H9 (cell line): ENCODE data around the gene TBXAS1. TPM values are rescaled to one million over a fixed set of nuclear protein-coding genes. Genes with fewer than 3 reads are reported as not detected.

Source experiments
- DNase-seq: peaks from one replicate; pipeline ENCODE4 v3.0.0-alpha.2; 2017
- H2AFZ ChIP-seq: one replicate; pipeline ENCODE4 v1.6.1; 2013; ENCODE audit warnings: mild to moderate bottlenecking, low read length, control low read depth, moderate library complexity
- H2AK5ac ChIP-seq: 2 replicates; pipeline ENCODE4 v1.6.1; 2013; ENCODE audit warnings: low read length, control low read depth, mixed read lengths; ENCODE audit not compliant: insufficient read length
- H2BK120ac ChIP-seq: one replicate; pipeline ENCODE4 v1.6.1; 2013; ENCODE audit warnings: low read depth, mild to moderate bottlenecking, low read length, control low read depth, inconsistent platforms; ENCODE audit not compliant: poor library complexity, severe bottlenecking
- H2BK12ac ChIP-seq: 2 replicates; pipeline ENCODE4 v1.6.1; 2013; ENCODE audit warnings: low read length, control low read depth, mixed read lengths, low read depth; ENCODE audit not compliant: insufficient read length
- H2BK15ac ChIP-seq: 2 replicates; pipeline ENCODE4 v1.6.1; 2013; ENCODE audit warnings: low read depth, low read length, control low read depth
- H2BK20ac ChIP-seq: one replicate; pipeline ENCODE4 v1.6.1; 2013; ENCODE audit warnings: low read depth, mild to moderate bottlenecking, low read length, control low read depth, inconsistent platforms; ENCODE audit not compliant: poor library complexity, severe bottlenecking
- H2BK5ac ChIP-seq: 2 replicates; pipeline ENCODE4 v1.6.1; 2013; ENCODE audit warnings: low read length, control low read depth, mixed read lengths; ENCODE audit not compliant: insufficient read length
- H3K14ac ChIP-seq: 2 replicates; pipeline ENCODE4 v1.6.1; 2013; ENCODE audit warnings: low read length, control low read depth; ENCODE audit not compliant: insufficient read depth
- H3K18ac ChIP-seq: 2 replicates; pipeline ENCODE4 v1.6.1; 2013; ENCODE audit warnings: low read depth, mild to moderate bottlenecking, mixed read lengths, low read length, control low read depth; ENCODE audit not compliant: insufficient read length
- H3K23ac ChIP-seq: 2 replicates; pipeline ENCODE4 v1.6.1; 2013; ENCODE audit warnings: low read length, control low read depth, mixed read lengths, low read depth; ENCODE audit not compliant: insufficient read length
- H3K23me2 ChIP-seq: 2 replicates; pipeline ENCODE4 v1.6.1; 2013; ENCODE audit warnings: low read depth, mild to moderate bottlenecking, mixed read lengths, low read length, control low read depth; ENCODE audit not compliant: insufficient read length, poor library complexity, severe bottlenecking
- H3K27ac ChIP-seq: 2 replicates; pipeline ENCODE4 v1.5.1; 2013; ENCODE audit warnings: low read length, control low read depth, mixed read lengths, low read depth; ENCODE audit not compliant: insufficient read length
- H3K27me3 ChIP-seq: 2 replicates; pipeline ENCODE4 v1.6.1; 2013; ENCODE audit warnings: low read length, control low read depth, inconsistent platforms; ENCODE audit not compliant: insufficient read depth
- H3K4ac ChIP-seq: 2 replicates; pipeline ENCODE4 v1.6.1; 2013; ENCODE audit warnings: low read depth, mild to moderate bottlenecking, control low read depth, inconsistent platforms, low read length, moderate library complexity
- H3K4me1 ChIP-seq: 2 replicates; pipeline ENCODE4 v1.6.1; 2013; ENCODE audit warnings: low read length, control low read depth, inconsistent platforms; ENCODE audit not compliant: insufficient read depth
- H3K4me2 ChIP-seq: 2 replicates; pipeline ENCODE4 v1.6.1; 2013; ENCODE audit warnings: low read length, control low read depth, mixed read lengths; ENCODE audit not compliant: insufficient read length, insufficient read depth
- H3K56ac ChIP-seq: 2 replicates; pipeline ENCODE4 v1.6.1; 2013; ENCODE audit warnings: low read depth, mild to moderate bottlenecking, mixed read lengths, low read length, control low read depth; ENCODE audit not compliant: insufficient read length
- H3K79me1 ChIP-seq: 2 replicates; pipeline ENCODE4 v1.6.1; 2013; ENCODE audit warnings: low read depth, mild to moderate bottlenecking, moderate library complexity, low read length, control low read depth, inconsistent platforms; ENCODE audit not compliant: insufficient read depth, poor library complexity, severe bottlenecking
- H3K79me2 ChIP-seq: 2 replicates; pipeline ENCODE4 v1.6.1; 2013; ENCODE audit warnings: low read length, control low read depth, inconsistent platforms; ENCODE audit not compliant: insufficient read depth
- H3K9ac ChIP-seq: 2 replicates; pipeline ENCODE4 v1.6.1; 2013; ENCODE audit warnings: low read length, control low read depth, mixed read lengths; ENCODE audit not compliant: insufficient read length; ENCODE audit errors: extremely low read depth
- H3K9me3 ChIP-seq: one replicate; pipeline ENCODE4 v1.6.1; 2013; ENCODE audit warnings: low read depth, low read length, inconsistent platforms; ENCODE audit not compliant: control insufficient read depth
- H3T11ph ChIP-seq: one replicate; pipeline ENCODE4 v1.6.1; 2013; ENCODE audit warnings: mild to moderate bottlenecking, low read length, control low read depth, inconsistent platforms
- H4K20me1 ChIP-seq: one replicate; pipeline ENCODE4 v1.6.1; 2013; ENCODE audit not compliant: control insufficient read depth, insufficient read length, insufficient read depth
- H4K5ac ChIP-seq: 2 replicates; pipeline ENCODE4 v1.6.1; 2013; ENCODE audit warnings: low read depth, mild to moderate bottlenecking, mixed read lengths, low read length, control low read depth; ENCODE audit not compliant: insufficient read length
- H4K8ac ChIP-seq: replicated peaks from 2 replicates; pipeline ENCODE4 v1.6.1; 2013; ENCODE audit warnings: low read length, control low read depth, mixed read lengths, low read depth; ENCODE audit not compliant: insufficient read length
- H4K91ac ChIP-seq: 2 replicates; pipeline ENCODE4 v1.6.1; 2013; ENCODE audit warnings: low read depth, mild to moderate bottlenecking, moderate library complexity, mixed read lengths, low read length, control low read depth; ENCODE audit not compliant: insufficient read length
- H3K27ac Mint-ChIP-seq, 3 experiments: 2 replicates in 2 of 3; 3 replicates in 1 of 3; pipeline ENCODE4 v1.8.0; 2020 to 2021; ENCODE audit warnings: mixed read lengths in 3 of 3, mild to moderate bottlenecking in 1 of 3, moderate library complexity in 1 of 3
- H3K27me3 Mint-ChIP-seq: 2 replicates; pipeline ENCODE4 v1.8.0; 2021; ENCODE audit warnings: low read depth, mild to moderate bottlenecking, moderate library complexity, mixed read lengths
- H3K36me3 Mint-ChIP-seq, 3 experiments: 2 replicates in 2 of 3; 3 replicates in 1 of 3; pipeline ENCODE4 v1.8.0; 2020 to 2021; ENCODE audit warnings: low read depth in 3 of 3, mixed read lengths in 3 of 3; ENCODE audit not compliant: insufficient read depth in 1 of 3
- H3K4me1 Mint-ChIP-seq, 2 experiments: 2 replicates each; pipeline ENCODE4 v1.8.0; 2020; ENCODE audit warnings: mixed read lengths in 2 of 2
- H3K4me3 Mint-ChIP-seq, 2 experiments: 2 replicates in 1 of 2; 3 replicates in 1 of 2; pipeline ENCODE4 v1.8.0; 2020 to 2021; ENCODE audit warnings: mild to moderate bottlenecking in 2 of 2, mixed read lengths in 2 of 2, moderate library complexity in 1 of 2
- H3K9me3 Mint-ChIP-seq, 2 experiments: 2 replicates in 1 of 2; 3 replicates in 1 of 2; pipeline ENCODE4 v1.8.0; 2020; ENCODE audit warnings: mild to moderate bottlenecking in 2 of 2, mixed read lengths in 2 of 2, moderate library complexity in 1 of 2
- CTCF ChIP-seq: fragments of 200-600 bp; sonication (generic); conservative IDR thresholded peaks from 3 replicates; pipeline ENCODE4 v1.8.0; 2021; ENCODE audit warnings: antibody characterized with exemption, mild to moderate bottlenecking
- WGBS: extraction: QIAGEN DNeasy Blood & Tissue Kit; methylation state at CpG from one replicate; pipeline ENCODE4 v1.1.7; 2013; ENCODE audit warnings: missing lambda C conversion rate, low lambda C conversion rate, mixed read lengths; ENCODE audit not compliant: insufficient read length; ENCODE audit errors: extremely low coverage; 5-methylcytosine and 5-hydroxymethylcytosine counted together
- total RNA-seq: library from RNA; stranded (reverse); gene quantifications from 2 replicates; pipeline ENCODE4 v1.2.1, GENCODE V29; 2021

TBXAS1 gene
- total RNA-seq, 1 experiment from 2014 or later, result 0.39 TPM

DNA sequence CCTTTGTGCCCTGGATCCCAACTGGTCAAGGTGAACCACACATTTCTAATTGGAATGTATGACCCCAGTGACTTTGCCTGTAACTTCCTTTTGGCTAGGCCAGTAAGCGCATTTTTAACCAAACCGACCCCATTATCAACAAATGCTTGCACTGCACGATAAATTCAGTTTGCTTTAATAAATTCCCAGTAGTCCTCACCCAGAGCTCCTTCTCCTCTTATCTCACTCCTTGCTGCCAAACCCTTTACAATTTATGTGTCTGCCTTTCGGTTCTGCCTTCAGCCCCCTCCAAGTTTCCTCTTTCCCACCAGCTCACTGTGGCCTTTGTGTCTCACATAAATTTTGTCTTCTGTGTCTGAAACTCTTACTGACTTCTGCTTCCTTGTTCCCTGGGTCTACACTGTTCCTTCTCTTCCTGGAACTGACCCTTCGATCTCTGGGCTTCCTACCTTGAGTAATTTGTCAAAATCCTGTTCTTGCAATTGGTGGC is 59.0 kb downstream of the TBXAS1 start:
- H3K9ac ChIP-seq, result no peak overlapping the region
- H3K27me3 Mint-ChIP-seq, result no peaks in the 10 kb centered on the region; the same call in 1 of the 2 replicates
- WGBS, result no CpG with 5 or more reads among the region's 5 CpGs

More for the DNA sequence above, 59.0 kb downstream of the TBXAS1 start:
- Histone ChIP-seq H2BK12ac (no peak overlapping the region), H4K91ac (no peak overlapping the region), H2BK20ac (no peak overlapping the region), H3K27me3 (no peaks in the 10 kb centered on the region), H4K20me1 (no peaks in the 10 kb centered on the region), H2BK15ac (no peak overlapping the region), H3K79me2 (no peaks in the 10 kb centered on the region), H3K4ac (no peak overlapping the region), H3K4me2 (no peak overlapping the region), H4K8ac (no peak overlapping the region), H3T11ph (no peak overlapping the region), H3K23ac (no peak overlapping the region), H2BK120ac (no peak overlapping the region), H3K23me2 (no peaks in the 10 kb centered on the region), H3K9me3 (no peaks in the 10 kb centered on the region), H2AK5ac (no peak overlapping the region), H3K79me1 (no peaks in the 10 kb centered on the region), H3K14ac (no peak overlapping the region), H3K4me1 (no peaks in the 10 kb centered on the region), H3K18ac (no peak overlapping the region), H3K27ac (no peak overlapping the region), H2AFZ (no peak overlapping the region), H3K56ac (no peak overlapping the region), H4K5ac (no peak overlapping the region), H2BK5ac (no peak overlapping the region)
- Mint-ChIP-seq H3K4me3 (no peak overlapping the region), H3K27ac (no peak overlapping the region; a peak in 1 of 7 replicates), H3K36me3 (no peaks in the 10 kb centered on the region), H3K9me3 (peaks cover 0 to 1% of the 10 kb centered on the region in 2 experiments; a peak in 2 of 5 replicates), H3K4me1 (no peaks in the 10 kb centered on the region)
- DNase-seq, result no peak
- TF ChIP-seq CTCF, result no peak
